Smooth muscle cell (in vitro differentiated cells): Measurements from ENCODE around the gene GLIS1. TPM values are rescaled to one million over a fixed set of nuclear protein-coding genes. Genes with fewer than 3 reads are reported as not detected.

Experiments
- DNase-seq: peaks from one replicate; lab custom pipeline; 2025; ENCODE audit not compliant: unreplicated experiment; lab: John Stamatoyannopoulos, UW
- H2AFZ ChIP-seq: fragments of 200-600 bp; sonication (generic); 2 replicates; pipeline ENCODE4 v1.6.0; 2016; ENCODE audit warnings: antibody characterized with exemption, low read depth, mild to moderate bottlenecking
- H3F3A ChIP-seq: fragments of 200-600 bp; sonication (generic); 2 replicates; pipeline ENCODE4 v1.6.0; 2017; ENCODE audit warnings: antibody characterized with exemption, low read depth
- H3K27ac ChIP-seq: fragments of 200-600 bp; sonication (generic); 2 replicates; pipeline ENCODE4 v1.5.1; 2016; ENCODE audit warnings: low read depth, mild to moderate bottlenecking
- H3K27me3 ChIP-seq: fragments of 200-600 bp; sonication (generic); 2 replicates; pipeline ENCODE4 v1.6.1; 2016; ENCODE audit warnings: low read depth, mild to moderate bottlenecking
- H3K36me3 ChIP-seq: fragments of 200-600 bp; sonication (generic); 2 replicates; pipeline ENCODE4 v1.5.1; 2016; ENCODE audit warnings: low read depth
- H3K4me1 ChIP-seq: fragments of 200-600 bp; sonication (generic); 2 replicates; pipeline ENCODE4 v1.5.1; 2016; ENCODE audit warnings: low read depth
- H3K4me2 ChIP-seq: fragments of 200-600 bp; sonication (generic); 2 replicates; pipeline ENCODE4 v1.6.0; 2016; ENCODE audit warnings: mild to moderate bottlenecking
- H3K4me3 ChIP-seq: fragments of 200-600 bp; sonication (generic); 2 replicates; pipeline ENCODE4 v1.5.1; 2016; ENCODE audit warnings: mild to moderate bottlenecking
- H3K79me2 ChIP-seq: fragments of 200-600 bp; sonication (generic); 2 replicates; pipeline ENCODE4 v1.6.0; 2016; ENCODE audit warnings: low read depth, mild to moderate bottlenecking
- H3K9ac ChIP-seq: fragments of 200-600 bp; sonication (generic); 2 replicates; pipeline ENCODE4 v1.6.0; 2016; ENCODE audit warnings: low read depth
- H3K9me3 ChIP-seq: fragments of 200-600 bp; sonication (generic); replicated peaks from 2 replicates; pipeline ENCODE4 v1.5.1; 2016; ENCODE audit warnings: low read depth
- H4K20me1 ChIP-seq: fragments of 200-600 bp; sonication (generic); 2 replicates; pipeline ENCODE4 v1.6.0; 2016; ENCODE audit warnings: low read depth
- WGBS: methylation state at CpG from one replicate; pipeline ENCODE4 v1.1.7; 2016; ENCODE audit warnings: low lambda C conversion rate; 5-methylcytosine and 5-hydroxymethylcytosine counted together
- polyA plus RNA-seq: library from polyadenylated mRNA; unstranded; fragments of >200 nt; fragmentation: Nextera tagmentation; extraction: Ambion mirVana; gene quantifications from 2 replicates; pipeline ENCODE4 v1.2.1, GENCODE V29; 2016
- total RNA-seq: library from RNA; depleted of rRNA; stranded (reverse); fragments of >200 nt; gene quantifications from 2 replicates; pipeline ENCODE4 v1.2.3, GENCODE V29; 2014
- TF ChIP-seq, protein P1 (sequence below): fragments of 200-600 bp; sonication (generic); IDR thresholded peaks from 2 replicates; pipeline ENCODE4 v1.5.1; 2017; ENCODE audit warnings: borderline replicate concordance, mild to moderate bottlenecking, antibody characterized with exemption; ENCODE audit not compliant: insufficient read depth, poor library complexity, severe bottlenecking

Gene GLIS1
- total and polyA plus RNA-seq, 2 experiments from 2014 or later = 0.36 to 4.9 TPM

DNA sequence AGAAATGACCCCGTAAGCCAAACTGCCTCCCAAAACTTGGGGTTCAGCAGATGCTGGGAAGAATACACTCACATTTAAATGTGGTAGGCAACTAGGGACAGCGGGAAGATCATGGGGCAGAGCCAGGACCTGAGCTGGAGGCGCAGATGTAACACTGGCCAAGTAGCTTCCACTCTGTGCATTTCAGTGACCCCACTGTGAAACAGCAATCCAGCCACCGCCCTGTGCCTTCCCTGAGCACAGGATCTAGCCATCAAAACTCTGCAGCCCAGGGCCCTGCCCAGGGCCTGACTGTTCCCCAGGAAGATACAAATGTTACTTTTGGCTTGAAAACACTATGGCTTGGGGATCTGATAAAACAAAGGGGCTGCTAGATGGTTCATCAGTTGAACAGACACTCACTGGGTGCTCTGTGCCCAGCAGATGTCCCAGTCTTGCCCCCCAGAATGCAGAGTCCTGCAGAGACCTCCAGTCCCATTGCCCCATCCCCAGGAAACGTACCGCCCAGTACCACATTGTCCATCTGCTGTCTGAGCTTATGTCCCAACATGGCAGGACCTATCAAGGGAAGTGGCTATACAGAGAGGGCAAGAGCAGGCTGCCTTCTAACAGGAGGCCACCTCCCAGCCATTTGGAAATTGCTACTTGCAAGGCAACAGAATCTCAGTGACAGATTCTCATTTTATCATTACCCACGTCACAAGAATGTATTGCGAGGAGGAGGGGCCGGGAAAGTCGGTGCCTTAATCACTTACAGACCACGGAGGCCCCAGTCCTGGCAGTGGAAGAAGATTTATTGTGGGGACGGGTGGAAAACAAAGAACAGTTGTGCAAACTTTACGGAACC is 155.7 kb downstream of the GLIS1 start:
- Histone ChIP-seq H3K79me2 (no peaks in the 10 kb centered on the region), H3K9me3 (no peaks in the 10 kb centered on the region), H2AFZ (no peak overlapping the region), H3K27me3 (no peaks in the 10 kb centered on the region), H3K4me1 (peaks cover 10% of the 10 kb centered on the region), H3F3A (no peaks in the 10 kb centered on the region), H3K9ac (no peak overlapping the region), H3K36me3 (no peaks in the 10 kb centered on the region), H4K20me1 (no peaks in the 10 kb centered on the region), H3K4me3 (no peak overlapping the region), H3K4me2 (peak overlapping the region; percentile 40), H3K27ac (peak overlapping the region; percentile 73)
- WGBS = 45% methylated on average over 13 of the region's 13 CpGs
- DNase-seq = no peak
- TF ChIP-seq, protein P1, sequence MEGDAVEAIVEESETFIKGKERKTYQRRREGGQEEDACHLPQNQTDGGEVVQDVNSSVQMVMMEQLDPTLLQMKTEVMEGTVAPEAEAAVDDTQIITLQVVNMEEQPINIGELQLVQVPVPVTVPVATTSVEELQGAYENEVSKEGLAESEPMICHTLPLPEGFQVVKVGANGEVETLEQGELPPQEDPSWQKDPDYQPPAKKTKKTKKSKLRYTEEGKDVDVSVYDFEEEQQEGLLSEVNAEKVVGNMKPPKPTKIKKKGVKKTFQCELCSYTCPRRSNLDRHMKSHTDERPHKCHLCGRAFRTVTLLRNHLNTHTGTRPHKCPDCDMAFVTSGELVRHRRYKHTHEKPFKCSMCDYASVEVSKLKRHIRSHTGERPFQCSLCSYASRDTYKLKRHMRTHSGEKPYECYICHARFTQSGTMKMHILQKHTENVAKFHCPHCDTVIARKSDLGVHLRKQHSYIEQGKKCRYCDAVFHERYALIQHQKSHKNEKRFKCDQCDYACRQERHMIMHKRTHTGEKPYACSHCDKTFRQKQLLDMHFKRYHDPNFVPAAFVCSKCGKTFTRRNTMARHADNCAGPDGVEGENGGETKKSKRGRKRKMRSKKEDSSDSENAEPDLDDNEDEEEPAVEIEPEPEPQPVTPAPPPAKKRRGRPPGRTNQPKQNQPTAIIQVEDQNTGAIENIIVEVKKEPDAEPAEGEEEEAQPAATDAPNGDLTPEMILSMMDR = no peak

DNA sequence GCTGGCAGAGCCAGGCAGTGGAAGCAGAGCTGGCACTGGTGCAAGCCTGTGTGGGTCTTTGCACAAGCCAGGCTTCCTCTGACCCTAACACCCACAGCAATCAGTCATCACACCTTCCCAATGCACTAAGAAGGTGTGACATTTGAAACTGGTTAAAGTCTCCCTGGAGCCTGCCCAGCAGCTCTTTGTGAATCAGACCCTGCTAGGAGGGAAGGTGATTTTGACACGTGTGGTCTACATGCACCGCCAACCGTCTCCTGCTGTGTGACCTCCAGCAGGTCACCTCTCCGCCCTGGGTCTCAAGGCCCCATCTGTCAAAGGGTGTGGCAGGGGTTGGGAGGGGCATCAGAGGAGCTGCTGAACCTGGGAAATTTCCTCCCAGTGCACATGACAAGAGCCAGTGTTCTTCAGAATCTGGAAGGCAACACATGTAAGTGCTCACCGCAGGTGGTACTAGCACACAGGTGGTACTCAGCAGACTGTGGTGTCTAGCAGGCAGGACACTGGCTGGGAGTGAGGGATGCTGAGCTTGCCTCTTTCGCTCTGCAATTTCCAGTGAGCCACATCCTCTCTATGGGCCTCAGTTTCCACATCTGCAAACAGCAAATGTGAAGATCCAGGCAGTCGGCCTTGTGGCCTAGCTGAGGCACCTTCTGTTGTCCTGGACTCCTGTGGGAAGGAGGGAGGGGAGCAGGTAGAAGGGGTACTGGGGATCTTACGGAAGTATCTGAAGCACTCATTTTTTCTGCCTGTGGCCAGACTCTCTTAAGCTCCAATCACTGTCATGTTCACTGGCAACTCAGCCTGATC is 156.5 kb downstream of the GLIS1 start:
- H3K4me1 ChIP-seq = peaks cover 10% of the 10 kb centered on the region
- TF ChIP-seq, protein P1 = no peak
- H3K79me2 ChIP-seq = no peaks in the 10 kb centered on the region
- H3K9ac ChIP-seq = no peak overlapping the region
- 90% methylated on average over 8 of the region's 8 CpGs for WGBS
- H4K20me1 ChIP-seq = no peaks in the 10 kb centered on the region
- H2AFZ ChIP-seq = no peak overlapping the region
- H3K4me3 ChIP-seq = no peak overlapping the region
- H3K27ac ChIP-seq = no peak overlapping the region
- no peak overlapping the region for H3K4me2 ChIP-seq
- H3K27me3 ChIP-seq = no peaks in the 10 kb centered on the region
- H3K36me3 ChIP-seq = no peaks in the 10 kb centered on the region
- no peaks in the 10 kb centered on the region for H3F3A ChIP-seq
- DNase-seq = no peak
- H3K9me3 ChIP-seq = no peaks in the 10 kb centered on the region

DNA sequence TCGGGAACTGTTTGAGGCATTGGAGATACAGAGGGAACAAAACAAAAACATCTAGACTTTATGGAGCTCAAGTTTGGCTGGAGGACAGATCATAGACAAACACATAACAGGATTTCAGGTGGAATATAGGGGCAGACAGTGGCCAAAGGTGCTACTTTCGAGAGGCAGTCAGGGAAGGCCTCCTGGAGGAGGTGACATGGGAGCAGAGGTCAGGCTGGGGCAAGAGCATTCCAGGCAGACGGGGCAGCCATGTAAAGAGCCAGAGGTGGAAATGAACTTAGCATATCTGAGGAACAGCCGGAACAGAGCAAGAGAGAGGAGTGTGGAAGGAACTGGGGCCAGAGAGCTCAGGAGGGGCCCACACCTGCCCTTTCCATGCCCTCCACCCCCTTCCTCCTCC is 157.5 kb downstream of the GLIS1 start:
- H3K4me3 ChIP-seq = no peak overlapping the region

More for the DNA sequence above, 157.5 kb downstream of the GLIS1 start:
- WGBS = 96% methylated on average over 4 of the region's 4 CpGs
- no peak overlapping the region for H3K4me2 ChIP-seq
- H3K79me2 ChIP-seq = no peaks in the 10 kb centered on the region
- H3K36me3 ChIP-seq = no peaks in the 10 kb centered on the region
- H3K9ac ChIP-seq = no peak overlapping the region
- TF ChIP-seq, protein P1 = no peak
- H3K27me3 ChIP-seq = no peaks in the 10 kb centered on the region
- H3K9me3 ChIP-seq = no peaks in the 10 kb centered on the region
- no peak overlapping the region for H3K27ac ChIP-seq
- no peaks in the 10 kb centered on the region for H4K20me1 ChIP-seq
- H2AFZ ChIP-seq = no peak overlapping the region
- peaks cover 10% of the 10 kb centered on the region for H3K4me1 ChIP-seq
- no peaks in the 10 kb centered on the region for H3F3A ChIP-seq
- DNase-seq = no peak
